ENCODE measurements around the gene TUBA4B.

- TF ChIP-seq CTCF (conservative IDR thresholded peaks at IDR 0.05 in 1 of 2, IDR thresholded peaks at IDR 0.05 in 1 of 2; ENCODE audit: extremely low read depth in 1 of 2, insufficient read depth in 1 of 2, low read depth in 1 of 2, low read length in 2 of 2) (no peak), EZH2 (IDR thresholded peaks at IDR 0.05; ENCODE audit: borderline replicate concordance, low read length) (no peak)
Observed at GRCh38 chr2:219250049-219250781, 2.8 kb upstream of the TUBA4B start.

Measured in mammary epithelial cell (primary cell).